Measurements from ENCODE around the gene NUP188. TPM values are rescaled to one million over a fixed set of nuclear protein-coding genes. Genes with fewer than 3 reads are reported as not detected.

Gene NUP188
- polyA plus RNA-seq, 1 donor from 2014 or later = 24.0 TPM

DNA sequence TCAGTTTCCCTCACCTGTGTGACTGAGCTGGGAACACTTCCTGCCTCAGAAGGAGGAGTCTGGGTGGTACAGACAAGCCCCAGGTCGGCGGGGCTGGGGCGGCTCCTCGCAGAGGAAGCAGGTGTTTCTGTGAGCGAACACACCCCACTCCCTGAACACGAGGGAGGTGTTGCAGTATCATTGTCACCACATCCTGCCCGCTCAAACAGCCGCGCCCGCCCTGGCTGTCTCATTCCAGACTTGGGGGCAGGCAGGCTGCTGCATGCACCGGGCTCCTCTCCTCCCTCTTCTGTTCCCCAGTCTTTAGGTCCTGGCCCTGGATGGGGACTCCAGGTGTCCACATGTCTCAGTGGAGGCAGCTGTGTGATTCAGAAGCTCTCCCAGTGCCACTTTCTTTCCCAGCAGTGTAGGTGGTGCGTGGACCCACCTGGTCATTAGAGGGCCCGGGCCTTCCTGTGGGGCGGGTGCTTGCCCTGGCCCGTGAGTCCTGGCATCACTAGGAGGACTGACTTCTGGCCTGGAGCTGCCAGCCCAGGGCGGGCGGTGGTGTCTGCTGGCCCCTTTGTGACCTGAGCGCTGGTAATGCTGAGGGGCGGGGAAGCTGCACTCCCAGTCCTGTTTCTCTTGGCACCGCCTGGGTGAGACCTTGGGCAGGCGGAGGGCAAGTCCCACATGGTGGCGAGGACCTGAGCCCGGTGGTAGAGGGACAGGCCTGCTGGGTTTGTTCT is 45.0 kb upstream of the NUP188 start:
- H3K4me3 ChIP-seq (ENCODE audit: low read length) = no peak overlapping the region
- no peaks in the 10 kb centered on the region for H4K20me1 ChIP-seq (ENCODE audit: insufficient read depth)
- no peak overlapping the region for H2AFZ ChIP-seq (ENCODE audit: low read depth, low read length)
- no peaks in the 10 kb centered on the region for H3F3A ChIP-seq (ENCODE audit: insufficient read depth, low read length, poor library complexity, severe bottlenecking)
- no peaks in the 10 kb centered on the region for H3K27me3 ChIP-seq (ENCODE audit: insufficient read depth, low read depth, low read length)
- no peaks in the 10 kb centered on the region for H3K79me2 ChIP-seq (replicated peaks; ENCODE audit: insufficient read depth, low read length)
- H3K36me3 ChIP-seq (ENCODE audit: insufficient read depth, low read length) = no peaks in the 10 kb centered on the region
- no peak overlapping the region for H3K27ac ChIP-seq (ENCODE audit: low read length)
- H3K9me2 ChIP-seq (ENCODE audit: insufficient read depth, low read length) = no peaks in the 10 kb centered on the region
- H3K9ac ChIP-seq (ENCODE audit: low read length) = no peak overlapping the region
- H3K9me3 ChIP-seq (ENCODE audit: low read length) = no peaks in the 10 kb centered on the region
- no peak for TF ChIP-seq POLR2AphosphoS5 (IDR thresholded peaks at IDR 0.05)
- TF ChIP-seq, protein P1, sequence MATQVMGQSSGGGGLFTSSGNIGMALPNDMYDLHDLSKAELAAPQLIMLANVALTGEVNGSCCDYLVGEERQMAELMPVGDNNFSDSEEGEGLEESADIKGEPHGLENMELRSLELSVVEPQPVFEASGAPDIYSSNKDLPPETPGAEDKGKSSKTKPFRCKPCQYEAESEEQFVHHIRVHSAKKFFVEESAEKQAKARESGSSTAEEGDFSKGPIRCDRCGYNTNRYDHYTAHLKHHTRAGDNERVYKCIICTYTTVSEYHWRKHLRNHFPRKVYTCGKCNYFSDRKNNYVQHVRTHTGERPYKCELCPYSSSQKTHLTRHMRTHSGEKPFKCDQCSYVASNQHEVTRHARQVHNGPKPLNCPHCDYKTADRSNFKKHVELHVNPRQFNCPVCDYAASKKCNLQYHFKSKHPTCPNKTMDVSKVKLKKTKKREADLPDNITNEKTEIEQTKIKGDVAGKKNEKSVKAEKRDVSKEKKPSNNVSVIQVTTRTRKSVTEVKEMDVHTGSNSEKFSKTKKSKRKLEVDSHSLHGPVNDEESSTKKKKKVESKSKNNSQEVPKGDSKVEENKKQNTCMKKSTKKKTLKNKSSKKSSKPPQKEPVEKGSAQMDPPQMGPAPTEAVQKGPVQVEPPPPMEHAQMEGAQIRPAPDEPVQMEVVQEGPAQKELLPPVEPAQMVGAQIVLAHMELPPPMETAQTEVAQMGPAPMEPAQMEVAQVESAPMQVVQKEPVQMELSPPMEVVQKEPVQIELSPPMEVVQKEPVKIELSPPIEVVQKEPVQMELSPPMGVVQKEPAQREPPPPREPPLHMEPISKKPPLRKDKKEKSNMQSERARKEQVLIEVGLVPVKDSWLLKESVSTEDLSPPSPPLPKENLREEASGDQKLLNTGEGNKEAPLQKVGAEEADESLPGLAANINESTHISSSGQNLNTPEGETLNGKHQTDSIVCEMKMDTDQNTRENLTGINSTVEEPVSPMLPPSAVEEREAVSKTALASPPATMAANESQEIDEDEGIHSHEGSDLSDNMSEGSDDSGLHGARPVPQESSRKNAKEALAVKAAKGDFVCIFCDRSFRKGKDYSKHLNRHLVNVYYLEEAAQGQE (IDR thresholded peaks at IDR 0.05; ENCODE audit: borderline replicate concordance) = no peak
- no peak for TF ChIP-seq MXI1 (conservative IDR thresholded peaks at IDR 0.05; ENCODE audit: poor library complexity, severe bottlenecking)
- no peak for TF ChIP-seq SMC3 (conservative IDR thresholded peaks at IDR 0.05; ENCODE audit: poor library complexity)
- TF ChIP-seq RAD21 (conservative IDR thresholded peaks at IDR 0.05) = no peak
- TF ChIP-seq, protein P2, sequence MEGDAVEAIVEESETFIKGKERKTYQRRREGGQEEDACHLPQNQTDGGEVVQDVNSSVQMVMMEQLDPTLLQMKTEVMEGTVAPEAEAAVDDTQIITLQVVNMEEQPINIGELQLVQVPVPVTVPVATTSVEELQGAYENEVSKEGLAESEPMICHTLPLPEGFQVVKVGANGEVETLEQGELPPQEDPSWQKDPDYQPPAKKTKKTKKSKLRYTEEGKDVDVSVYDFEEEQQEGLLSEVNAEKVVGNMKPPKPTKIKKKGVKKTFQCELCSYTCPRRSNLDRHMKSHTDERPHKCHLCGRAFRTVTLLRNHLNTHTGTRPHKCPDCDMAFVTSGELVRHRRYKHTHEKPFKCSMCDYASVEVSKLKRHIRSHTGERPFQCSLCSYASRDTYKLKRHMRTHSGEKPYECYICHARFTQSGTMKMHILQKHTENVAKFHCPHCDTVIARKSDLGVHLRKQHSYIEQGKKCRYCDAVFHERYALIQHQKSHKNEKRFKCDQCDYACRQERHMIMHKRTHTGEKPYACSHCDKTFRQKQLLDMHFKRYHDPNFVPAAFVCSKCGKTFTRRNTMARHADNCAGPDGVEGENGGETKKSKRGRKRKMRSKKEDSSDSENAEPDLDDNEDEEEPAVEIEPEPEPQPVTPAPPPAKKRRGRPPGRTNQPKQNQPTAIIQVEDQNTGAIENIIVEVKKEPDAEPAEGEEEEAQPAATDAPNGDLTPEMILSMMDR (IDR thresholded peaks at IDR 0.05; ENCODE audit: poor library complexity, severe bottlenecking) = no peak
- TF ChIP-seq EP300 (conservative IDR thresholded peaks at IDR 0.05; ENCODE audit: poor library complexity, severe bottlenecking) = no peak
- TF ChIP-seq EZH2 (IDR thresholded peaks at IDR 0.05; ENCODE audit: borderline replicate concordance, insufficient read depth, low read length, poor library complexity, severe bottlenecking) = no peak
- no peak for TF ChIP-seq TAF1 (IDR thresholded peaks at IDR 0.05; ENCODE audit: low read depth)
- no peak overlapping the region for H3K4me2 ChIP-seq (ENCODE audit: low read length)

DNA sequence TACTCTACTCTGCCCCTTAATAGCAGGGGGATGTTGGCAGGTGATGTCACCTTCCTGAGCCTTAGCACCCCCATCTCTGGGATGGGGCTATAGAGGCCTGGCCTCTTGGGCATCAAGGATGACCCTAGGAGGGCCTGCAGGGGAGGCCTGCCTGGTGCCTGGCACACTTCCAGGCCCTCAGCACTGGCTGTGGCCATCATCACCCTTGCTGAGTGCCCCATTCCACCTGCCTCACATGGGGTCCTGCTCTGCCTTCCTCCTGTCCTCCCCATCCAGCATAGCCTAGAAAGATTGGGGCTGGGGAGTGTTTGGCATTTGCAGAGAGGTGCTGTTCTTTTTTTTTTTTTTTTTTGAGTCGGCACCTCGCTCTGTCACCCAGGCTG is 44.4 kb upstream of the NUP188 start:
- H2AFZ ChIP-seq (ENCODE audit: low read depth, low read length) = no peak overlapping the region
- no peaks in the 10 kb centered on the region for H3F3A ChIP-seq (ENCODE audit: insufficient read depth, low read length, poor library complexity, severe bottlenecking)
- H4K20me1 ChIP-seq (ENCODE audit: insufficient read depth) = no peaks in the 10 kb centered on the region
- H3K9ac ChIP-seq (ENCODE audit: low read length) = no peak overlapping the region
- no peaks in the 10 kb centered on the region for H3K9me2 ChIP-seq (ENCODE audit: insufficient read depth, low read length)
- H3K27ac ChIP-seq (ENCODE audit: low read length) = no peak overlapping the region
- no peaks in the 10 kb centered on the region for H3K27me3 ChIP-seq (ENCODE audit: insufficient read depth, low read depth, low read length)
- no peaks in the 10 kb centered on the region for H3K36me3 ChIP-seq (ENCODE audit: insufficient read depth, low read length)
- no peak overlapping the region for H3K4me2 ChIP-seq (ENCODE audit: low read length)
- no peaks in the 10 kb centered on the region for H3K79me2 ChIP-seq (replicated peaks; ENCODE audit: insufficient read depth, low read length)
- H3K9me3 ChIP-seq (ENCODE audit: low read length) = no peaks in the 10 kb centered on the region
- TF ChIP-seq RAD21 (conservative IDR thresholded peaks at IDR 0.05) (no peak), MXI1 (conservative IDR thresholded peaks at IDR 0.05; ENCODE audit: poor library complexity, severe bottlenecking) (no peak), EZH2 (IDR thresholded peaks at IDR 0.05; ENCODE audit: borderline replicate concordance, insufficient read depth, low read length, poor library complexity, severe bottlenecking) (no peak), EP300 (conservative IDR thresholded peaks at IDR 0.05; ENCODE audit: poor library complexity, severe bottlenecking) (no peak), TAF1 (IDR thresholded peaks at IDR 0.05; ENCODE audit: low read depth) (no peak), SMC3 (conservative IDR thresholded peaks at IDR 0.05; ENCODE audit: poor library complexity) (no peak)
- TF ChIP-seq, protein P1 (IDR thresholded peaks at IDR 0.05; ENCODE audit: borderline replicate concordance) = no peak
- H3K4me3 ChIP-seq (ENCODE audit: low read length) = no peak overlapping the region
